ENCODE data around the gene CPA2.

CPA2 gene

DNA sequence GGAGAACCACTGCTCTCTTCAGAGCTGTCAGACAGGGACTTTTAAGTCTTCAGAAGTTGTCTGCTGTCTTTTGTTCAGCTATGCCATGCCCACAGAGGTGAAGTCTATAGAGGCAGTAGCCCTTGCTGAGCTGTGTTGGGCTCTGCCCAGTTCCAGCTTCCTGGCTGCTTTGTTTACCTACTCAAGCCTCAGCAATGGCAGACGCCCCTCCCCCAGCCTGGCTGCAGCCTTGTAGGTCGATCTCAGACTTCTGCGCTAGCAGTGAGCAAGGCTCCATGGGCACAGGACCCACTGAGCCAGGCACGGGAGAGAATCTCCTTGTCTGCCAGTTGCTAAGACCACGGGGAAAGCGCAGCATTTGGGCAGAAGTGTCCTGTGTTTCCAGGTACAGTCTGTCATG, 12.1 kb upstream of the CPA2 start:
- no peak for DNase-seq (ENCODE audit: low read depth in 2 of 2)

DNA sequence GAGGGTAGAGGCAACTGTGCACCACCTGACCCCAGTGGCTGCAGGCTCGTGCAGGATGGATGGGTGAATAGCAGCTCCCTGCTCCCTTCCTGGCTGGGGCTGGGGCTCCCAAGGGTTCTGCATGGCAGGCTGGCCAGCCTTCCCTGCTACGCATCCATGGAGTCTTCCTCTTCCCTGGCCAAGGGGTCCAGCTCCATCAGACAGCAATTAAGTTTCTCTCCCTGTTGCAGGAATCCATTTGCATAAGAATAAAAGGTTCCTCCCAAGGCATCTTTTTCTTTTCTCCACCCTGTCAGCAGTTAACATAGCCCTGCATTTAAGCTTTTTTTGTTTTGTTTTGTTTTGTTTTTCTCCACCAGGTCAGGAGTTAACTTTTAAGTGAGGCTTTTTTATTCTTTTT, 10.0 kb upstream of the CPA2 start:
- DNase-seq (ENCODE audit: low read depth in 2 of 2): no peak

DNA sequence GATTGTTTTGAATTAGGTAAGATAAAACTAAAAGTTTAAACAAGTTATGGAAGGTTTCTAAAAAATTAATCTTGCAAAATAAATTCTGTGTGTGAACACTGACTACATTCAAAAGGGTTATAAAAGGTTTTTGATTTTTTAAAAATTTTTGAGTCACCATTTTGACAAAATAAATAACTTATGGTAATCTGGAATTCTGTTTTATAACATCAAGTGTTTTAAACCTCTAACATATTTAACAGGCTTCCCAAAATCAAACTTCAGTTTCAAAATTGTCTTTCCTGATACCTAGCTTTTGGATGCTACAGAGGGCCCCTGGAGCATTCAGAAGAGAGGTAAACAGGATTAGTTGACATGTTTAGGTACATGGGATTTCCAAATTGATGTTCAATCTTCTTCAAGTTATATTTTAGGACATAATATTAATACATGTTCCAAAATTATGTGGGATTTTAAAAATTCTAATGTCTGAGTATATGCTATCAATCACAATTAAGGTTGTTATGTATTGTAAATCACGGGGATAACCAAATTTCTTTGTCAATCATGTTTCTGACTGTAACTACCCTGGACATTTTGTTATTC, 8.1 kb upstream of the CPA2 start:
- no peak for DNase-seq (ENCODE audit: low read depth in 2 of 2)

DNA sequence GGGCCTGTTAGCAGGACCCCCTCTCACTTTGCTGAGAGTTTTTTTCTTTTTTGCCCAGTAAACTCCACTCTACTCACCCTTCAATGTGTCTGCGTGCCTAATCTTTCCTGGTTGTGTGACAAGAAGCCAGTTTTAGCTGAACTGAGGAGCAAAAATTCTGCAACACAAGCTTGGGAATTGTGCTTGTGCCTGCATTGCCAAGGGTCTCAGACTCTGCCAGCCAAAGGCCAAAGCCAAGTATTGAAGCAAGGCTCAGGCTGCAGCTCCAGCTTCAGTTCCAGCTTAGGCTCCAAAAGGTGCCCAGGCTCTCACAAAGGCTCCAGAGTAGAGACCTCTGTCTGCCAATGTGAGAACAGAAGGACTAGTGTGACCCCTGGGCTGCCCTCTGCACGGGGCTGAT, 4.2 kb upstream of the CPA2 start:
- DNase-seq (ENCODE audit: low read depth in 2 of 2): no peak

DNA sequence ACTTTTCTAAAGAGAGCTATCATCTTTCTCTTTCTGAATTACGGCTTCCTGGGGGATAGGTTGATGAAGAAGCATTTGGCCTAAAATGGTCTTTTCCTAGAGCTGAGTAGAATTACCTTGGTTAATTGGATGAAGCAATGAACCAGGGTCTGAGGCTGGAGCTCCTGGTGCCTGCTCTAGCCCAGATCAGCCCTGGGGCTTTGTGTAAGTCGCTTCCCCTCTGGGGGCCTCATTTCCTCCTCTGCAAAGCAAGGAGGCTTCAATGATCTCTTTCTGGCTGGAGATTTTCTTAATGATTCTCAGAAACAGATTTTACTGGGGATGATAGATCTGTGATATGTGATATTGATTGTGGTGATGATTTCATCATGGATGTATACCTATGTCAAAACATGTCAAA, 3.5 kb upstream of the CPA2 start:
- DNase-seq (ENCODE audit: low read depth in 2 of 2): no peak

DNA sequence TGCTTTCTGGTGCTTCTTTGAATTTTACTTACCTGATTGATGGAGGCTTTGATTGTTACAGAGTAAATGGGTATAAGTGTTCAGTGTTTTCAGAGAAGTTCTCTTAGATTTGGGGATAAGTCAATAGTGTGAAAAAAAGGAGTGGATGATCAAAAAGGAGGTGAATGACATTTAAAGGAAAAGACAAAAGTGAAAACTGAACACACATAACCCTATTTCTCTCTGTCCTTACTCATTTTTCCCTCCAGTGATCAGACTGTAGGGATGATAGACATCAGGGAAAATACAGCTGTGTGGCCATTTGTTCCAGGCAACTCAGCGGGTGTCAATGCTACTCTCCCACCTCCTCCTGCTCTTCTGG, 278 bp downstream of the CPA2 start:
- no peak for DNase-seq (ENCODE audit: low read depth in 2 of 2)

DNA sequence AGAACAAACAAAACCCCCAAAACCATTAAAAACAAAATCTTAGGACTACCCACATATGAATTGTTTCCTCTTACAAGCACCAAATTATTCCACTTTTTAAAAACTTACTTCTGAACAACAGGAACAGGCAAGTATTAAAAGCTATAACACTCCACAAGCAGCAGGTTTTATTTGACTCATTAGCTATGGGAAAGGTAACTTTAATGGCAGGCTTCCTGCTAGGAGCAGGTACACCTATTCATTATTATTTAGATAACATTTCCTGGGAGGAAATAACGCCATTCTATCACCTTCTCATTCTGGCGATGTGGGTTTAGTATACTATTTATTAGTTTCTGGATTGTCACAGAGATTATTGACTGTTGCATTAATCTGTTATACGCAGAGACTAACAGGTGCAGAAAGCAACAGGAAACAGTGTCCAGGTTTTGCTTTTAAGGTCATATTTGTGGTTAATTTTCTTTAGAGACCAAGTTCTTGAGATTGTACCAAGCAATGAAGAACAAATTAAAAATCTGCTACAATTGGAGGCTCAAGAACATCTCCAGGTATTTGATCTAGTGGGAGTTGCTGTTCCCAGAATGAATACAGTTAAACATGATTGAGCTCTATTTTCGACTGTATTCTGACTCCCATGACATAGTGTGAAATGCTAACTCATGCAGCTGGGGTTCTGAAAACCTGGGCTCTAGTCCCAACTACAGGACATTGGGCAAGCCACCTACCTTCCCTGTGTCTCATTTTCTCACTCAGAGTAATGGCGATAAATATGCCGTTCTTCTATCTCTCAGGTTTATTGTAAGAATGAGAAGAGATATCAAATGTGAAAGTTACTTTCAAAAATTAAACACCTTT, 2.0 kb downstream of the CPA2 start:
- DNase-seq (ENCODE audit: low read depth in 2 of 2): no peak

DNA sequence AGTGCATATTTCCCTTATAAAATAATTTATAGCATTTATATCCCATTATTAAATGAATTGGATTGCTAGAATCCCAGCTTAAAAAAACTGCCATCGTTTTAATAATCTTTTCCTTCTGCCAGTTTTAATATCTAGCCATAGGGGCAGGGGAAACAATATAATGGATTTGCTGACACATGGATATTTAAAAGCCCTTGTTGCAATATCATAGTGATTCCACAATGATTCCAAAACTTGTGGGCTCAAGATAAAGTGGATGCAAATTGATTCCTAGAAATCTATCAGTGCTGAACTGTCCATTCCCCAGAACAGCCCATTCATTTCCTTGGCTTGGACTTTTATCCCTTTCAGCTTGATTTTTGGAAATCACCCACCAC, 2.6 kb downstream of the CPA2 start:
- DNase-seq (ENCODE audit: low read depth in 2 of 2): no peak

DNA sequence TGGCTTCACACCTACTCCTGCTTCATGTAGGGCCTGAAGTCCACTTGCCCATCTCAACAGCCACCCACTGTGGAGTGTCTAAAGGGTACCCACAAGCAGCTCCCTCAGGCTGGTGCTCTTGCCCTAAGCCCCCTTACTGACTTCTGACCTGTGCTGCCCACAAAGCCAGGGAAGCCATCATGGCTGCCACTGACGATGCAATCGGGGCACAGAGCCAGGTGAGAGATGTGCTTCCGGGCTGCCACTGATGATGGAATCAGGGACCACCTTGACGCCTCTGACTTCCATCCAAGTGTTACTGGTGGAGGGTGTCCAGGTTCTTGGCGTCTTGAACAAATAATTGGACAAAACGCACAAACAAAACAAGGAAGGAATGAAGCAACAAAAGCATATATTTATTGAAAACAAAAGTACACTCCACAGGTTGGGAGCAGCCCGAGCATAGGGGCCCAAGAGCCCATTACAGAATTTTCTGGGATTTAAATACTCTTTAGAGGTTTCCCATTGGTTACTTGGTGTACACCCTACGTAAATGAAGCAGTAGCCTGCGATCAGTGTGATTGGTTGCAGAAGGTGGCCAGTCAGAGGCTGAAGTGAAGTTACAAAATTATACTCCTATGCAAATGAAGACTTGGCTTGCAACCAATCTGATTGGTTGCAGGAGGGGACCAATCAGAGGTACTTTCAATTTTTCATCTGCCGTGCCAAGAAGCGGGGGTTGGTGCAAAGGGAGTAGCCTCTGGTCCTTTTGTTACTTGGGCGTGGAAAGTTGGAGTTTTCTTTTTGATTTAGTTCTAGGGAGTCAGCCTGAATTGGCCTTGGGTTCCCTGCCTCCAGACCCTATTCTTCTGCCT, 4.5 kb downstream of the CPA2 start:
- no peak for DNase-seq (ENCODE audit: low read depth in 2 of 2)

DNA sequence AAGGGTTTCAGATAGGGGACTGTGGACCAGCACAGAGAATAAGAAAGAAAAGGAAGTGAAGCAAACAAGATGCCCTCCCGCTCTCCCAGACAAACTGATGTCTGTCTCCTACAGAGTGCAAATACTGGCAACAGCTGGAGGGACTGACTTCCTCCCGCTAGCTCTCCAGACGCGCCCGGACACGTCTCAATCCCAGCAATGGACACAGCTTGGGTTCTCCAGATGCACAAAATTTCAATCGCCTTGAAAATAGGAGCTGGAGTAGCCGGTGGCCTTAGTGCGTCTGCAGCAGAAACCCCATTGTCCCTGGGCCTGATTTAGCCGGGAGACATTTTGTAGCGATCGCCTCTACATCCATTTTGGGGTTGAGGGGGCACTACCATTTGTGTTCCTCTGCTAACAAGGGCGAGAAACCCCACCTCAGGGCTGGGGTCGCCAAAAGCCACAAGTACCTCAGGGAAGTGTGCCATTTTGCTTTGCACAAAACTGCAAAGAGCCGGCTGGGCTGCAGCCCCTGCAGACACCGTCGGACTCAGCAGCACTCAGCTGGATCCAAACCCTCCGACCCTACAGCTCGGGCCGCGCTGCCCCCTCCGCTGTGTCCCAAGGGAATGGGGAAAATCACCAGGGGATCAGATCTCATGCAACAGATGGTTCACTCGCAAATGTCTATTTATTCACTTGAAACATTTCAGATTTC, 5.9 kb downstream of the CPA2 start:
- no peak for DNase-seq (ENCODE audit: low read depth in 2 of 2)

DNA sequence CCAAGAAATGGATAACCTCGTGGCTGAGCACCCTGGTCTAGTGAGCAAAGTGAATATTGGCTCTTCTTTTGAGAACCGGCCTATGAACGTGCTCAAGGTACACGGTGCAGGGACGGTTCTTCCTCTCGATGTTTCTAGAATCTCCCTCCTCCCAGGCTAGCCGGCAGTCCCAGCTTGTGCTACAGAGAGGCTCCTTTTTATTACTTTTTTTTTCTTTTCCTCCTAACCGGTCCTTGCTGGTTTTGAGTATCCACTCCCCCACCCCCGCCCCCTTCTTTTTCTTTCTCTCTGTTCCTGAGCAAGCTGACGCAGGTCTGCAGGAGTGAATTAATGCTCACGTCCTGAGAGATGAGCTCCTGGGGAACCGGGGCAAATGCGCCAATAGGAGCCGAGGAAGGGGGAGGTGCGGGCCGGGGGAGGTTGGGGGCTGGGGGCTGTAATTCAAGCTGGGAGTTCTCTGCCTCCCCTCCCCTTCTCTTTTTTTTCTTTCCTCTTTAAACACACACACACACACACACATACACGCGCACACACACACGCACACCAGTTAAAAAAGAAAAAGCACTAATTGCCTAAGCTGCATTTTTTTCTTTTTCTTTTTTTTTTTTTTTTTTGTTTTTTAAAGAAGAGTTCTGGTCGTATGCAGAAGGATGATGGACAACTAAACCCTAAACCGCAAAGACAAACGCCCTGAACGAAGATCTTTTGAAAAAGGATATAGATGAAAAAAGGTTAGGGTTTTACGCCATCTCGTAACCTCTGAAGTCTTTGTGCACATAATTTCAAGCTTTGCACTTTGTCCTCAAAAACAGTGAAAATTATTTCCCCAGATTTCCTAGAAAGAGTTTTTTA, 6.6 kb downstream of the CPA2 start:
- no peak for DNase-seq (ENCODE audit: low read depth in 2 of 2)

DNA sequence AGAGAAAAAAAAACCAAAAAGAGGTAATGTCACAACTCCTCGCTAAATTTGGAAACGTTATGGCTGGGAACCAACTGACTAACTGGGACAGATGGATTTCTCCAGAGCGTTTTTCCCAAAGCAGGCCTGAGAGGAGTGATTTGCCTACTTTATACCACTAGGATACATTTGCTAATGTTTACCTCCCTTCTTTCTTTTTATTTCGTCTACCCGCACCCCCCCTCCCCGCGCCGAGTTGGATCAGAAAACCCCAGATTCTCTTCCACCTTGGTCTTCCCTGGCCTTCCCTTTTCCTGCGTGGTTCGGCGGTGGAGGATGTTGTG, 7.2 kb downstream of the CPA2 start:
- DNase-seq (ENCODE audit: low read depth in 2 of 2): no peak

DNA sequence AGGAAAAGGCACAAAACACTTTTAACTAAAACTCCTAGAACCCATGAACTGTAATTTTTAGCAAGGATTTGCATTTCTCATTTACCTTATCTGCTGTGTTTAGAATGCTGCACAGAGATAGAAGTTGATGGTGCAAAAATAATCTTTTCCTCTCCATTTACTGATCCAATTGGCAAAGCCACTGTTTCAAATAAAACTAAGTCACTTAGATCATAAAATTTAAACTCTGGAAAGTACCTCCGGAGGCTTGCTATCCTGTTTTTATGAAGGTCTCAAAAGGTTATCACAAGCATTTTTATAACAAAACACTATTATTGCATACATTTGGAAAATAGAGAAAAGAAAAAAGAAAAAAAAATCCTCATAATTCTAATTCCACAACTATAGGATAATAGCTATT, 7.6 kb downstream of the CPA2 start:
- no peak for DNase-seq (ENCODE audit: low read depth in 2 of 2)

DNA sequence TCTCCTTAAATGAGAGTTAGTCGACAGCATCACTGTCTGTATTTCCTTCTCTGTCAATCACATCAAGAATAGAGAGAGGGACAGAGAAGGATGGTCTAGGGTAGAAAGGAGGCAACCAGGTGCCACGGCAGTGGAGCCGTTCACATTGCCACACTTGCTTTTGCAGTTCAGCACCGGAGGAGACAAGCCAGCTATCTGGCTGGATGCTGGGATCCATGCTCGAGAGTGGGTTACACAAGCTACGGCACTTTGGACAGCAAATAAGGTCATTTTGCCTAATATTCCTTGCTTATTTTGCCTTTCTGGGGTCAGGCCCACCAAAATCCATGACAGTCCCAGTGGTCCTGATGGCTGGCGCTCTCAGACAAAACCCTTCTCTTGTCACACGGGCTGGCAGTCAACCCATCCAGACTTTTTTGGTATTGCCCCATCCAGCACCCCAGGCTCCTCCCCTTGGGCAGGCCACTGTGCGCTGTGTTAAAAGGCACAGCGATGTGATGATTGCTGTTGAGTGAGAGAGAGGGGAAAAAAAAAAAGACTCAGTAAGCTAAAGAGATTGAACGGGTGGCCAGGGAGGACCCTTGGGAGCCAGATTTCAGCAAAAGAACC, 8.4 kb downstream of the CPA2 start:
- DNase-seq (ENCODE audit: low read depth in 2 of 2): no peak

DNA sequence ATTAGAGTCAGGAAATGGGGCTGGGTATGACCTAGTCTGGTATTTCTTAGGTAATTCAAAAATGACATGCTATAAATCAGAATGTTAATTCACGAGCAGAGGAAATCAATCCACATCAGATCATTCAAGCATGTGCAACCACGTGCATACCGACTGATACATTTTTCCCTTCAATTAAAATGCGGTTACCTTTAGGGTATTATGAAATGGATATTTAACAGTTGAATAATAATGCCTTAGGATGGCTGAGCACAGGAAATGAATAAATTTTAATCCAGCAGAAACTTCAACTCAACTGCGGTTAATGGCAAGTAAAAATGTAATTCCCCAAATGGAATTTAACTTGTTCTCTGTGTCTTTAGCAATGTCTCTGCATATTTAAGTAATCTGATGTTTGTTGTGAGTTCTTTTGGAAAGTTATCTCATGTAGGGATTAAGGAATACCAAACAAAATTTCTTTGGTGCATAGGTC, 9.2 kb downstream of the CPA2 start:
- DNase-seq (ENCODE audit: low read depth in 2 of 2): no peak

DNA sequence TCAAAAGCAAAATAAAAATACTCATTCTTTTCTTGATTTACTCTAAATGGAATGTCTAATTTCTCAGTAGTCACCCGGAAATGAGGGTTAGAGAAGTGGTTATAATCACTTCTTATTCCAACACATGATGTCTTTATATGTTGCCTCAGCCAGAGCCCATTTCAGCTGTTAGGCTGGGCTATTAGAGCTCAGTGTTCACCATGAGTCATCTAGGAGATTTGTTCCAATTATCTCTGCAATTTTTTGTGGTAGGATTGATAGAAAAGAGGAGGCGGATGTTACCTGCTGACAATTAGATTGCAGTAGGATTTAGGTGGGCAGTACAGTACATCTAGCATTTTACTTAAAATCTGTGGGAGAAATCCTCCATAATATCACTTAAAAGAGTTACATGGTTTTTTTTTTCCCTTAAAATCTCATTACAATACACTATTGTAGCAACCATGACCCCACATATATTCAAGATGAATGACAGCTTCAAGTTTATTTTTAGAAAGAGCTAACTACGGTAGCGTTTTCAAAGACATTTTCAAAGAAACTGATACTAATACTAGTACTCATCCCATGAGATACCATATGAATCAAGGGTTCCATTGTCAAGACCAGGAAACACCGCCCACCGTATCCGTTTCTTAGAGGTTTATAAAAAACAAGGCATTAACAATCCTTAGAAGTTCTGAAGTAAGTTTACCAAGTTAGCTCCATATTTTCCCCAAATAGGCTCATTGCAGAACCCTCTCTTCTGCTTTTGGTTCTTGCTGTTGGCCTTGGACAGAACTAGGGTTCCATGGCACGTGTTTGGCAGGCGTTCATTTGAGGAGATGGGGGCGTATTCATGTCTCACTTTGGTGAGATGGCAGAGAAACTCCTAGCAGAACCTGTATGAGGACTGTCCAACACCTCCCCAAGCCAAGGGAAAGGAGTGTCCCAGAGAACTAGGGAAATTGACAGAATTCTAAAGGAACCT, 10.4 kb downstream of the CPA2 start:
- DNase-seq (ENCODE audit: low read depth in 2 of 2): no peak

DNA sequence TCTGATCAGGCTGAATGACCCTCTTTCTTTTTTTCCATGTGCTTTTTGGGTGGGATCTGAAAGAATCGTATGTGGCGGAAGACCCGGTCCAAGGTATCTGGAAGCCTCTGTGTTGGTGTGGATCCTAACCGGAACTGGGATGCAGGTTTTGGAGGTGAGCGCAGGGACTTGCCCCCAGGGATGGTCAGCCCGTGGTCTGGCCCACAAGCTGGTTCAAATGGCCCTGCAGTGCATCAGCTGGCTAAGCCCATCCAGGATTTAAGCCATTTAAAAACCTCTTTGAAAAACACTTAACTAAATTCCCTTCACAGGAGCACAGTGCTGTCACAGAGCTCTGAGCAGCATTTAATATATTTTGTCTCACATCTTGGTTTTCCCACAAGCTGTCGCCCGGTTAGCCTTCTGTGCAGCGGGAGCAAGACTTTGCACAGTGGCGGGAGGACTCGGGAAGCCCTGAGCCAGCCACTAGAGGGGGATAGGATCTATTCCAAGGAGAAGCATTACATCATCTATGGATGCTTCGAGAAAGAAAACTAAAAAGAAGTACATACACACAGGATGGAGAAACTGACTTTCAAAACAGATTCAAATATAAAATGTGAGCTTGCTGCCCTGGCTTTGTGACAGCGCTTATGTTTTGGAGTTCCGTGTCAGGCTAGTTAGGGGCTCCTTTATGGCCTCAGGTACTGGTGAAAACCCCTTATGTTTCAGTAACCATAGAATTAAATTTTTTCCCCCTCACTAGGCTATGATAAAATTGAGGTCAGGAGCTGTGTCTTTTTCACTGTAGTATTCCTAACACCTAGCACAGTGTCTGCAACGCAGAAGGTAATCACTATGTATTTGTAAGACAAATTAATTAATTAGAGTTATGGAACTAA, 11.3 kb downstream of the CPA2 start:
- DNase-seq (ENCODE audit: low read depth in 2 of 2): no peak

DNA sequence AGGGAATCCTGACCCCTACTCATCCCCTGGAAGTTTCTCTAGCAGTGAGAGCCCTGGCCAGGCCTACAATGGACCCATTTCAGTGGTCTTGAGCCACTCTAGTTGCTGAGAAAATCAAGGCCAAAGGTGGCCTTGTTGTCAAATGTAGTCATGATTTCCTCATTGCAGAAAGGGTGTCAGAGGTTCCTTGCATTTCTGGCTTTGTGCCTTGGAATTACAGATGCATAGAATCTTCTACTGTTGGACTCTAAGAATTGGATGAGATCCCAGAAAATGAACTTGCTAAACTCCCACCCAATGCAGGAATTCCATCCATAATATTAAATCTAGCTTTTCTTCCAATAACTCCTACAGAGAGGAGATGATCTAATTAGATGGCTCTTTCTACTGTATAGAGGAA, 12.2 kb downstream of the CPA2 start:
- DNase-seq (ENCODE audit: low read depth in 2 of 2): no peak

DNA sequence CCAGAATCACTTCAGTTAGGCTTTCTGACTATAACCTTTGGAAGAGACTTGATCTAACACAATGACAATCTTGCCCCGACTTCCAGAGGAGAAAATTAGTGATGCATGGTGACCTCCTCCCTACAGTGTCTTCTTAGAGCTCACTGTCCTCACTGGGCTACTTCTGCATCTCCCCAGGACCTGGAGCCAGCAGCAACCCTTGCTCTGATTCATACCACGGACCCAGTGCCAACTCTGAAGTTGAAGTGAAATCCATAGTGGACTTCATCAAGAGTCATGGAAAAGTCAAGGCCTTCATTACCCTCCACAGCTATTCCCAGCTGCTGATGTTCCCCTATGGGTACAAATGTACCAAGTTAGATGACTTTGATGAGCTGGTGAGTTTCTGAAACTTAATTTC, 12.6 kb downstream of the CPA2 start:
- no peak for DNase-seq (ENCODE audit: low read depth in 2 of 2)

Measured in stimulated activated CD8-positive, alpha-beta memory T cell treated with anti-CD3 and anti-CD28 coated beads, Interleukin-7, amount 100 ng/mL, for 1 hour (primary cell).